ENCODE results near the gene UNCX. TPM values are rescaled to one million over a fixed set of nuclear protein-coding genes. Genes with fewer than 3 reads are reported as not detected.
"Not testable (repeated sequence)": the region's sequence is repeated elsewhere in the genome, so short reads cannot be mapped to it uniquely, and the experiment has no call there.

The UNCX gene
- total and polyA plus RNA-seq, 4 donors, result not detected

DNA sequence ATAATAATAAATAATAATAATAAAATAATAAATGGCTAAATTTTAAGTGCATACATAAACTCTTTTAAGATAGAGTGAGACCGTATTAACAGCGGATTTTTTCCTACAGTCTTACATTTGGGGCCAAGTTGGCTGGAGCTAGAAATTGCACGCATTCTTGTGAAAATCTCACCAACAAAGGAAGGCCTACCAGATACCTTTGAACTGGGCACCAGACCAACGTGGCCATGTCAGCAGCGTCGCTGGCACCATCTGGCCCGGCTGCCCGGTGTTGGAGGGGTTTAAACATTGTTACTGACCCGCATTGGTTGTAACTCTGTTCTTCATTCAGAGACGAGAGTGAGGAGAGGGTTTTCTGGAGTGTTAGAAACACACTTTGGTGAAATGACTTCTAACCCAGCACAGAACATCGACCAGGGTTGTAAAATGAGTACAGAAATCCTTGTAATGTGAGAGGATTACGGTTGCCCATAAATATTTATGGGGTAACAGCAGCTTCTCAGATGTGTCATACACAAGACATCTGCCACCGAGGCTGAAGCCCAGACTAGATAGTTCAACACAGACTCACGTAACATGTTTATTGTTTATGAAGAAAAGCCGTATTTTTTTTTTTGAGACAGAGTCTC lies 34.6 kb upstream of the UNCX start:
- ATAC-seq (ENCODE audit: low FRiP score), result no peak
- DNase-seq, result no peak
- Histone ChIP-seq H3K36me3 (ENCODE audit: control insufficient read depth in 1 of 2, insufficient read depth in 2 of 2, low read length in 1 of 2) (no peaks in the 10 kb centered on the region), H3K27ac (ENCODE audit: low read depth in 1 of 2, low read length in 2 of 2) (no peak overlapping the region), H3K4me3 (ENCODE audit: low read length in 2 of 2) (no peak overlapping the region), H3K9me3 (ENCODE audit: control insufficient read depth, low read length) (no peaks in the 10 kb centered on the region), H3K27me3 (ENCODE audit: control insufficient read depth in 1 of 2, insufficient read depth in 2 of 2, low read length in 1 of 2) (peaks cover 0 to 2% of the 10 kb centered on the region in 2 donors), H3K4me1 (ENCODE audit: control insufficient read depth in 1 of 2, insufficient read depth in 2 of 2, low read length in 2 of 2) (no peaks in the 10 kb centered on the region)
- intact Hi-C loops (cut with DNase I), result no loop called here
- 16% methylated on average over 15 of the region's 15 CpGs for WGBS, 2 donors

DNA sequence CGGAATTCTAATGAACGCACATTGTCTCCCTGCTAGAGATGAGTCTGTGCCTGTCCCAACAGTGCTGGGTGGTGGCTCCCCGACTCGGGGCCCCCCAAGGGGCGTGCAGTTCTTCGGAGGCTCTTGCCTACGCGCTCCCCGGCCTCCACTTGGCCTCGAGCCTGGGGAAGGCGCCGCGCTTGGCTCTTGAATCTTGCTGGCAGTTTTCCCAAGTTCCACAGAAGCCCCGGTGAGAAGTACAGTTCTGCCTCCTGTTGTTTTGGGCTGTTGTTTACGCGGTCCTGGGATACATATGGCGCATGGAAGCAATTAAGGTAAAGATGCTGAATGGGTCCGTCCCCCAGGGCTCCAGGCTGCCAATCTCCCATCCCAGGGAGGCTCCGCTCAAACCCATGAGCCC lies 32.6 kb upstream of the UNCX start:
- DNase-seq (no peak), ATAC-seq (ENCODE audit: low FRiP score) (no peak)
- Histone ChIP-seq H3K9me3 (ENCODE audit: control insufficient read depth, low read length) (no peaks in the 10 kb centered on the region), H3K4me3 (ENCODE audit: low read length in 2 of 2) (no peak overlapping the region), H3K4me1 (ENCODE audit: control insufficient read depth in 1 of 2, insufficient read depth in 2 of 2, low read length in 2 of 2) (no peaks in the 10 kb centered on the region), H3K27me3 (ENCODE audit: control insufficient read depth in 1 of 2, insufficient read depth in 2 of 2, low read length in 1 of 2) (peaks cover 0 to 2% of the 10 kb centered on the region in 2 donors), H3K27ac (ENCODE audit: low read depth in 1 of 2, low read length in 2 of 2) (no peak overlapping the region), H3K36me3 (ENCODE audit: control insufficient read depth in 1 of 2, insufficient read depth in 2 of 2, low read length in 1 of 2) (no peaks in the 10 kb centered on the region)
- intact Hi-C loops (cut with DNase I), result no loop called here
- 26 to 31% methylated on average over 19 of the region's 19 CpGs for WGBS, 2 donors

DNA sequence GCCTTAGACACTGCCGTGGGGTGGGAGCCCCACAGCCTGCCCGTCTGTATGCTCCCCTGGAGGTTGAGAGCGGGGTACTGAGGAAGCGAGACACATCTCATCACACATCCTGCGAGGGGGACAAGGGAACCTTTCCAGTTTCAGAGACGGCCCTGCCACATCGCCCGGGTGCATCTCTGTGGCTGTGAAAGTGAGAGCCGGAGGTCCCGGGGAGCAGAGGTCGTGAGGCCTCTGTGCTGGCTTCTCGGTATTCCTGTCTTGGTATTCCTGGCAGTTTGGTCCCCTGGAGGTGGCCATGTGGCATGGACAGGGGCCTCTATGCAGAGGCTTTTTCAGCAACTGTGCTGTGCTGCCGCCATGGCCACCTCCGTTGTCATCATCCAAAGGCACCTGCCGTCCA lies 30.8 kb upstream of the UNCX start:
- no peaks in the 10 kb centered on the region for H3K36me3 ChIP-seq (ENCODE audit: control insufficient read depth in 1 of 2, insufficient read depth in 2 of 2, low read length in 1 of 2)
- H3K27me3 ChIP-seq (ENCODE audit: control insufficient read depth in 1 of 2, insufficient read depth in 2 of 2, low read length in 1 of 2), result peaks cover 0 to 2% of the 10 kb centered on the region in 2 donors
- no peak overlapping the region for H3K4me3 ChIP-seq (ENCODE audit: low read length in 2 of 2)
- no peak overlapping the region for H3K27ac ChIP-seq (ENCODE audit: low read depth in 1 of 2, low read length in 2 of 2)
- no peaks in the 10 kb centered on the region for H3K9me3 ChIP-seq (ENCODE audit: control insufficient read depth, low read length)
- no peaks in the 10 kb centered on the region for H3K4me1 ChIP-seq (ENCODE audit: control insufficient read depth in 1 of 2, insufficient read depth in 2 of 2, low read length in 2 of 2)
- no peak for ATAC-seq (ENCODE audit: low FRiP score)
- DNase-seq, result no peak
- WGBS, 2 donors, result 86 to 90% methylated on average over 15 of the region's 15 CpGs
- intact Hi-C loops (cut with DNase I), result no loop called here

DNA sequence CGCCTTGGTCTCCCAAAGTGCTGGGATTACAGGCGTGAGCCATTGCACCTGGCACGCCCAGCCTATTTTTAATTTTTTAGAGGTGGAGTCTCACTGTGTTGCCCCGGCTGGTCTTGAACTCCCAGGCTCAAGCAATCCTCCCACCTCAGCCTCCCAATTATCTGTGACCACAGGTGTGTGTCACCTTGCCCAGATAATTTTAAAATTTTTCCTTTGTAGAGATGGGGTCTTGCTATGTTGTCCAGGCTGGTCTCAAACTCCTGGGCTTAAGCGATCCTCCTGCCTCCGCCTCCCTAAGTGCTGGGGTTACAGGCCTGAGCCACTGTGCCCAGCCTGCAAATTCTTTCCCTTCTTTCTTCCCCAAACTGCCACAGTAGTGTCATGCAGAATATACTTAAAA lies 29.8 kb upstream of the UNCX start:
- H3K4me1 ChIP-seq (ENCODE audit: control insufficient read depth in 1 of 2, insufficient read depth in 2 of 2, low read length in 2 of 2); H3K9me3 ChIP-seq (ENCODE audit: control insufficient read depth, low read length); DNase-seq; H3K4me3 ChIP-seq (ENCODE audit: low read length in 2 of 2); ATAC-seq (ENCODE audit: low FRiP score); H3K27me3 ChIP-seq (ENCODE audit: control insufficient read depth in 1 of 2, insufficient read depth in 2 of 2, low read length in 1 of 2); H3K36me3 ChIP-seq (ENCODE audit: control insufficient read depth in 1 of 2, insufficient read depth in 2 of 2, low read length in 1 of 2); intact Hi-C loops (cut with DNase I); H3K27ac ChIP-seq (ENCODE audit: low read depth in 1 of 2, low read length in 2 of 2): not testable (repeated sequence)
- WGBS, 2 donors, result 91 to 96% methylated on average over 6 of the region's 6 CpGs

DNA sequence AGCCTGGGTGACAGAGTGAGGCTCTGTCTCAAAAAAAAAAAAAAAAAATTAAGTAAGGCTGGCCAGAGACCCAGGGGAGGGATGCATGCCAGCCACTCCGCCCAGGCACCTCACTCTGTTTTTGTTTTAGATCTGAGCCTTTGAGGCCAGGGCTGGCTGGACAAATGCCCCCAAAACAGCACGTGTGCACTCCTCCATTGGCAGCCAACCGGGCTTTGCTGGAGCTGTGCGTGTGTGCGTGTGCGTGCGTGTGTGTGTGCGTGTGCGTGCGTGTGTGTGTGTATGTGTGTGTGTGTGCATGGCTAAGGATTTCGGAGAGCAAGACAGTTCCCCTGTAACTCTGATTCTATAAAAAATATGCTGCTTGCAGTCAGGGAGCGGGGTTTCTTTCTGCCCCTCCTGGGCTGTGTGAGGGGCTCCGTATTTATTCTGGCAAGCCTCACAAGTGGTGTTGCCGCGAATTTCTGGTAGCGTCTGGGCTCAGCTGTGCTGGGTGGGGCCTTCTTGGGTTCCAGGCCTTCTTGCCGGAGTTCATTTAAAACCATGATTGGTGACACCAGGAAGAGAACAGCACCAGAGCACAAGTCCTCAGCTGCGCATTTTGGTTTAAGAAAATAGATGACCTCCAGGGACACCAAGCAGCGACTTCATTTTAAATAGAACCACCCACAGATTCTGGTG lies 28.1 kb upstream of the UNCX start:
- DNase-seq (no peak), ATAC-seq (ENCODE audit: low FRiP score) (peak; percentile 64)
- intact Hi-C loops (cut with DNase I), result no loop called here
- no peak overlapping the region for H3K4me3 ChIP-seq (ENCODE audit: low read length in 2 of 2)
- WGBS, 2 donors, result 8 to 9% methylated on average over 19 of the region's 19 CpGs
- H3K36me3 ChIP-seq (ENCODE audit: control insufficient read depth in 1 of 2, insufficient read depth in 2 of 2, low read length in 1 of 2), result no peaks in the 10 kb centered on the region
- H3K27me3 ChIP-seq (ENCODE audit: control insufficient read depth in 1 of 2, insufficient read depth in 2 of 2, low read length in 1 of 2), result peaks cover 0 to 2% of the 10 kb centered on the region in 2 donors
- no peaks in the 10 kb centered on the region for H3K9me3 ChIP-seq (ENCODE audit: control insufficient read depth, low read length)
- no peaks in the 10 kb centered on the region for H3K4me1 ChIP-seq (ENCODE audit: control insufficient read depth in 1 of 2, insufficient read depth in 2 of 2, low read length in 2 of 2)
- no peak overlapping the region for H3K27ac ChIP-seq (ENCODE audit: low read depth in 1 of 2, low read length in 2 of 2)

DNA sequence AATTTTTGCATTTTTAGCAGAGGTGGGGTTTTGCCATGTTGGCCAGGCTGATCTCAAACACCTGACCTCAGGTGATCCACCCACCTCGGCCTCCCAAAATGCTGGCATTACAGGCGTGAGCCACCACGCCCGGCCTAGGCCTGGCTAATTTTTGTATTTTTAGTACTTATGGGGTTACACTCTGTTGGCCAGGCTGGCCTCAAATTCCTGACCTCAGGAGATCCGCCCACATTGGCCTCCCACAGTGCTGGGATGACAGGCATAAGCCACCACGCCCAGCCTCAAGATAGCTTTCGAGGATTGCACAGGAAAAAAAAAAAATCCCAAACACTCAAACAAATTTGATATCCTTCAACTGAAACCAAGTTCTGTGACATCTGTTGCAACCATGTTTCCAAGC lies 26.9 kb upstream of the UNCX start:
- WGBS, 2 donors, result 94 to 96% methylated on average over 7 of the region's 7 CpGs
- H3K27me3 ChIP-seq (ENCODE audit: control insufficient read depth in 1 of 2, insufficient read depth in 2 of 2, low read length in 1 of 2); DNase-seq; H3K9me3 ChIP-seq (ENCODE audit: control insufficient read depth, low read length); H3K36me3 ChIP-seq (ENCODE audit: control insufficient read depth in 1 of 2, insufficient read depth in 2 of 2, low read length in 1 of 2); H3K4me1 ChIP-seq (ENCODE audit: control insufficient read depth in 1 of 2, insufficient read depth in 2 of 2, low read length in 2 of 2); ATAC-seq (ENCODE audit: low FRiP score); intact Hi-C loops (cut with DNase I); H3K27ac ChIP-seq (ENCODE audit: low read depth in 1 of 2, low read length in 2 of 2); H3K4me3 ChIP-seq (ENCODE audit: low read length in 2 of 2): not testable (repeated sequence)

DNA sequence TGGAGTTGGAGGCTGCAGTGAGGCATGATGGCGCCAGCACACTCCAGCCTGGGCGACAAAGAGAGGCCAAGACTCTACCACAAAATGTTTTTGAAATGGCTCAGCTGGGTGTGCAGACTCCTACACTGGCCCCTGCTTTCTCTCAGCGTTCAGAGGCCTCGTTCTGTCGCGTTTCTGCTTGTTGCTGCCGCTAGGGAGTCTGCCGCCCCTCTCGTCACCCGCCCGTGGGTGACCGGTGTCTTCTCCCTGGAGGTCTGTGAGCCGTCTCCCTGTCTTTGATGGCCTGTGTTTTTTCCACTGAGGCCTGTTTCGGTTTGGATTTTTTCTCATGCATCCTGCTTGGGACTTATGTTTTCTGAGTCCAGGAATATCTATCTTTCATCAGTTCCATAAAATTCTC lies 23.6 kb upstream of the UNCX start:
- H3K4me1 ChIP-seq (ENCODE audit: control insufficient read depth in 1 of 2, insufficient read depth in 2 of 2, low read length in 2 of 2), result no peaks in the 10 kb centered on the region
- no peaks in the 10 kb centered on the region for H3K36me3 ChIP-seq (ENCODE audit: control insufficient read depth in 1 of 2, insufficient read depth in 2 of 2, low read length in 1 of 2)
- intact Hi-C loops (cut with DNase I), result no loop called here
- H3K27me3 ChIP-seq (ENCODE audit: control insufficient read depth in 1 of 2, insufficient read depth in 2 of 2, low read length in 1 of 2), result no peaks in the 10 kb centered on the region
- DNase-seq (no peak), ATAC-seq (ENCODE audit: low FRiP score) (no peak)
- H3K9me3 ChIP-seq (ENCODE audit: control insufficient read depth, low read length), result no peaks in the 10 kb centered on the region
- H3K4me3 ChIP-seq (ENCODE audit: low read length in 2 of 2), result no peak overlapping the region
- H3K27ac ChIP-seq (ENCODE audit: low read depth in 1 of 2, low read length in 2 of 2), result no peak overlapping the region
- WGBS, 2 donors, result 85% methylated on average over 14 of the region's 14 CpGs

DNA sequence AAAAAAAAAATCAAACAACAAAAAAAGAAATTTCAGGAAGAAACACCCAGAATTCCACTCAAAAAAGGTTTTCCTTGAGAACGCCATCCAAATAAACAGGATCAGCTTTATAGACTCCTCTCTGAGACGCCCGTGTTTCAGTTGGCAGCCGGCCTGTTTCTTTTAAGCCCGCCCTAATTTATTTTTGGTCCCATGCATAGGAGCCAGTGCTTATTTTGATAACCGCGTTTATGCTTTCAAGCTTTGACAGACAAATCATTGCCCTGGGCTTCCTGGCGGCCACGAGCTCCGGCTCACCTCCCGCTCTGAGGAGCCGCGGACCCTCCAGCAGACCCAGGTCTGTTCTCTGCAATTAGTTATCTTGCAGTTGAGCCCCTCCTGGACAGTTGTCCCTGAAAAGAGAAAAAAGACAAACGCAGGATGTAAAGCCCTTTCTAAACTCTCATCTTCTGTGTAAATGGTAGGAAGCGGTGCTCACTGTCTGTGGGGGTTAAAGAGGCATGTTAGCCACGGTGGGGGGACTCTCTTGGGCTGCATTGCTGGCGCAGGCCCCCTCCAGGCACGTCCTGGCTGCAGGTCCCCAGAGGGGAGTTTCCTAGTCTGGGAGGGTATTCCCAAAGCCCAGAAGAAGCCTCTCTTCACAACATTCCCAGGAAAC lies 22.2 kb upstream of the UNCX start:
- WGBS, 2 donors, result 2 to 4% methylated on average over 18 of the region's 18 CpGs
- no peak for DNase-seq
- H3K27ac ChIP-seq (ENCODE audit: low read depth in 1 of 2, low read length in 2 of 2), result no peak overlapping the region
- H3K4me3 ChIP-seq (ENCODE audit: low read length in 2 of 2), result no peak overlapping the region
- H3K36me3 ChIP-seq (ENCODE audit: control insufficient read depth in 1 of 2, insufficient read depth in 2 of 2, low read length in 1 of 2), result no peaks in the 10 kb centered on the region
- intact Hi-C loops (cut with DNase I), result no loop called here
- H3K4me1 ChIP-seq (ENCODE audit: control insufficient read depth in 1 of 2, insufficient read depth in 2 of 2, low read length in 2 of 2), result no peaks in the 10 kb centered on the region
- no peaks in the 10 kb centered on the region for H3K9me3 ChIP-seq (ENCODE audit: control insufficient read depth, low read length)
- no peaks in the 10 kb centered on the region for H3K27me3 ChIP-seq (ENCODE audit: control insufficient read depth in 1 of 2, insufficient read depth in 2 of 2, low read length in 1 of 2)
- no peak for ATAC-seq (ENCODE audit: low FRiP score)

Measured in aorta (tissue), 5 donors.